MM.1S (cell line): Measurements from ENCODE around the gene RAB20.

ENCODE experiments used
- DNase-seq: peaks from one replicate; pipeline ENCODE4 v3.0.0-alpha.2; 2015
- H2AFZ ChIP-seq: fragments of 300-600 bp; sonication (generic); 2 replicates; pipeline ENCODE4 v1.6.0; 2016; ENCODE audit warnings: antibody characterized with exemption, low read length
- H3F3A ChIP-seq: fragments of 300-600 bp; sonication (generic); 2 replicates; pipeline ENCODE4 v1.6.1; 2016; ENCODE audit warnings: mild to moderate bottlenecking, antibody characterized with exemption, low read length, moderate library complexity, mixed read lengths; ENCODE audit not compliant: insufficient read depth
- H3K27ac ChIP-seq: fragments of 300-600 bp; sonication (generic); 2 replicates; pipeline ENCODE4 v1.5.1; 2016; ENCODE audit warnings: mild to moderate bottlenecking, low read length
- H3K27me3 ChIP-seq: fragments of 300-600 bp; sonication (generic); replicated peaks from 2 replicates; pipeline ENCODE4 v1.6.0; 2016; ENCODE audit warnings: low read length; ENCODE audit not compliant: insufficient read depth
- H3K36me3 ChIP-seq: fragments of 300-600 bp; sonication (generic); replicated peaks from 2 replicates; pipeline ENCODE4 v1.6.1; 2016; ENCODE audit warnings: mild to moderate bottlenecking, low read length, mixed read lengths; ENCODE audit not compliant: insufficient read depth
- H3K4me1 ChIP-seq: fragments of 300-600 bp; sonication (generic); 2 replicates; pipeline ENCODE4 v1.6.1; 2016; ENCODE audit warnings: low read length, mixed read lengths
- H3K4me2 ChIP-seq: fragments of 300-600 bp; sonication (generic); 2 replicates; pipeline ENCODE4 v1.6.0; 2016; ENCODE audit warnings: low read depth, low read length
- H3K4me3 ChIP-seq: fragments of 300-600 bp; sonication (generic); 2 replicates; pipeline ENCODE4 v1.5.1; 2016; ENCODE audit warnings: low read length, mixed read lengths
- H3K79me2 ChIP-seq: fragments of 300-600 bp; sonication (generic); 2 replicates; pipeline ENCODE4 v1.6.1; 2016; ENCODE audit warnings: mixed run types, low read length, mixed read lengths
- H3K9ac ChIP-seq: fragments of 300-600 bp; sonication (generic); 2 replicates; pipeline ENCODE4 v1.6.1; 2016; ENCODE audit warnings: low read length, mixed read lengths
- H3K9me2 ChIP-seq: fragments of 300-600 bp; sonication (generic); replicated peaks from 2 replicates; pipeline ENCODE4 v1.6.1; 2016; ENCODE audit warnings: mild to moderate bottlenecking, low read length, mixed read lengths; ENCODE audit not compliant: insufficient read depth
- H3K9me3 ChIP-seq: fragments of 300-600 bp; sonication (generic); replicated peaks from 2 replicates; pipeline ENCODE4 v1.6.1; 2016; ENCODE audit warnings: mild to moderate bottlenecking, low read length, mixed read lengths; ENCODE audit not compliant: insufficient read depth
- H4K20me1 ChIP-seq: fragments of 300-600 bp; sonication (generic); 2 replicates; pipeline ENCODE4 v1.6.1; 2016; ENCODE audit warnings: mild to moderate bottlenecking, low read length, moderate library complexity, mixed read lengths; ENCODE audit not compliant: insufficient read depth
- EZH2 ChIP-seq: fragments of 300-600 bp; sonication (generic); optimal IDR thresholded peaks from 2 replicates; pipeline ENCODE3; 2017; ENCODE audit warnings: low read depth, mild to moderate bottlenecking, antibody characterized with exemption, low read length, mixed read lengths
- EZH2phosphoT487 ChIP-seq: fragments of 300-600 bp; sonication (generic); IDR thresholded peaks from 2 replicates; pipeline ENCODE4 v1.6.1; 2018; ENCODE audit warnings: antibody characterized with exemption, low read length
- TF ChIP-seq, protein P1 (sequence below): fragments of 300-600 bp; sonication (generic); IDR thresholded peaks from 2 replicates; pipeline ENCODE4 v1.5.1; 2016; ENCODE audit warnings: antibody characterized with exemption, low read length, mixed read lengths

Gene RAB20

DNA sequence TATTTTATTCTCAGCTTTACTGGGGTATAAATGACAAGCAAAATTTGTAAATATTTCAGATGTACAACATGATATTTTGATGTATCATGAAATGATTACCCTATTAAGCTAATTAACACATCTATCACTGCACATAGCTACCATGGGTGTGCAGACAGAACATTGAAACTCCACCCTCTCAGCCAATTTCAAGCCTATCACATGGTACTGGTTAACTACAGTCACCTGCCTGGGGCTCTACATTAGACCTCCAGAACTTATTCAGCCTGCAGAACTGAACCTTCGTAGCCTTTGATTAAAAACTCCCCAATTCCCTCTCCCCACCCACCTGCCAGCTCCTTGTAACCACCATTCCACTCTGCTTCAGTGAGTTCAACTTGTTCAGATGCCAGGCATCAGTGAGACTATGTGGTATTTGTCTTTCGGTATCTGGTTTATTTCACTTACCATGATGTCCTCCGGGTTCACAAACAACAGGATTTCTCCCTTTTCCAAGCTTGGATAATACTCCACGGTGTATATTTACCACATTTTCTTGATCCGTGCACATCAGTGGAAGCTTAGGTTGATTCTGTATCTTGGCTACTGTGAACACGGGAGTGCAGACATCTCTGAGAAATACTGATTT is 19.2 kb downstream of the RAB20 start:
- Histone ChIP-seq H3K4me1 (no peaks in the 10 kb centered on the region), H3K27me3 (no peaks in the 10 kb centered on the region), H4K20me1 (no peaks in the 10 kb centered on the region), H3K9me2 (no peaks in the 10 kb centered on the region), H3K9me3 (no peaks in the 10 kb centered on the region), H3K79me2 (no peaks in the 10 kb centered on the region), H3K36me3 (no peaks in the 10 kb centered on the region), H3K27ac (no peak overlapping the region), H3K4me2 (no peak overlapping the region), H3K9ac (no peak overlapping the region), H3K4me3 (no peak overlapping the region), H2AFZ (no peak overlapping the region), H3F3A (no peaks in the 10 kb centered on the region)
- TF ChIP-seq, protein P1, sequence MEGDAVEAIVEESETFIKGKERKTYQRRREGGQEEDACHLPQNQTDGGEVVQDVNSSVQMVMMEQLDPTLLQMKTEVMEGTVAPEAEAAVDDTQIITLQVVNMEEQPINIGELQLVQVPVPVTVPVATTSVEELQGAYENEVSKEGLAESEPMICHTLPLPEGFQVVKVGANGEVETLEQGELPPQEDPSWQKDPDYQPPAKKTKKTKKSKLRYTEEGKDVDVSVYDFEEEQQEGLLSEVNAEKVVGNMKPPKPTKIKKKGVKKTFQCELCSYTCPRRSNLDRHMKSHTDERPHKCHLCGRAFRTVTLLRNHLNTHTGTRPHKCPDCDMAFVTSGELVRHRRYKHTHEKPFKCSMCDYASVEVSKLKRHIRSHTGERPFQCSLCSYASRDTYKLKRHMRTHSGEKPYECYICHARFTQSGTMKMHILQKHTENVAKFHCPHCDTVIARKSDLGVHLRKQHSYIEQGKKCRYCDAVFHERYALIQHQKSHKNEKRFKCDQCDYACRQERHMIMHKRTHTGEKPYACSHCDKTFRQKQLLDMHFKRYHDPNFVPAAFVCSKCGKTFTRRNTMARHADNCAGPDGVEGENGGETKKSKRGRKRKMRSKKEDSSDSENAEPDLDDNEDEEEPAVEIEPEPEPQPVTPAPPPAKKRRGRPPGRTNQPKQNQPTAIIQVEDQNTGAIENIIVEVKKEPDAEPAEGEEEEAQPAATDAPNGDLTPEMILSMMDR: no peak
- TF ChIP-seq EZH2phosphoT487 (no peak), EZH2 (no peak)
- no peak for DNase-seq

DNA sequence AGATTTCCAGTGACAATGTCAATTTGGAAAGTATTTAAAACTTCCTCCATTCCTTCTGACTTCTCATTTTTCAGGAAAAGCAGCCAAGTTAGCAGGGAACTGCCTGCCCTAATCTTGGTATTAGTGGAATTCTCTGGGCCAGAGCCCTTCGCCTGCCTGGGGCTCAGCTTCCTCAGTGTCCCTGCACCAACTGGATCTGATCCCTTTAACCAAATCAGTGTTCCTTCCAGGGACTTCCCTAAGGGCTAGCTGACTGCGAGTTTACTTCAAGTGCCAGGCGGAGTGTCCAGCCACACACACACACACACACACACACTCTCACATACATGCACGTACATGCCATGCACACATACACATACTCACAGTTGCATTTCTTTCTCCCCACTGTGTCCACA is 20.0 kb downstream of the RAB20 start:
- H3K4me1 ChIP-seq: no peaks in the 10 kb centered on the region
- H3K36me3 ChIP-seq: no peaks in the 10 kb centered on the region
- DNase-seq: no peak
- TF ChIP-seq, protein P1: no peak
- TF ChIP-seq EZH2 (no peak), EZH2phosphoT487 (no peak)
- no peak overlapping the region for H3K4me2 ChIP-seq
- H3F3A ChIP-seq: no peaks in the 10 kb centered on the region
- no peaks in the 10 kb centered on the region for H3K79me2 ChIP-seq
- H3K9ac ChIP-seq: no peak overlapping the region
- no peak overlapping the region for H2AFZ ChIP-seq
- H4K20me1 ChIP-seq: no peaks in the 10 kb centered on the region
- H3K27me3 ChIP-seq: no peaks in the 10 kb centered on the region
- no peak overlapping the region for H3K4me3 ChIP-seq
- H3K9me3 ChIP-seq: no peaks in the 10 kb centered on the region
- H3K27ac ChIP-seq: no peak overlapping the region
- no peaks in the 10 kb centered on the region for H3K9me2 ChIP-seq

DNA sequence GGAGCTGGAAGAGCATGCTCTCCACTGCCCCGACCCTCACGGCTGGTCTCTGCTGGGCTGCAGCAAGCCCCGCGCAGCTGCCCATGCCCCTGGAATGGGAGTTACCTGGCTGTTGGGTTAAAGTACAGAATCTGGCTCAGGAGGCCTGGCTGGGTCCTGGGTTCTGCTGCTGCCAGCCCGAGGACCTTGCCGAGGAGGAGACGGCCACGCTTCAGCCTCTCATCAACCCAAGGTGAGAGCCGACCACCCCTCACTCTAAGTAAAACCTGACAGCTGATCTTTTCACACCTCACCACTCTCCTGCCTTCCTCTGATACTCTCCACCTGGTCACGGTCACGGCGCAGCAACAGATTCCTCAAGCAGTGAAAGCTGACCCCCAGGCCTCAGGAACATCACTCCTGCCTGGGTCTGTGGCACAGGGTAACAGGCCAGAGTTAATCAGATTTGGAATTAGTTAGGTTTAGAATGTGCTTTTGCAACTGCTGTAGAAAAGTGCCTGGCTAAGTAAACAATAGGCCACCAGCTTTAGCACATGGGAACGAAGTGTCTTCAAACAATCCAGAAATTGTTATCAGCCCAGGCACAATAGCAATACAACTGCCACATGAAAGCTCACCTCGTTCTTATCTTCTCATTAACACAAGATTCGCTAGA is 20.5 kb downstream of the RAB20 start:
- no peak overlapping the region for H3K4me3 ChIP-seq
- DNase-seq: no peak
- no peak overlapping the region for H2AFZ ChIP-seq
- H3K9ac ChIP-seq: no peak overlapping the region
- no peaks in the 10 kb centered on the region for H3F3A ChIP-seq
- no peak overlapping the region for H3K27ac ChIP-seq
- H3K27me3 ChIP-seq: no peaks in the 10 kb centered on the region
- no peaks in the 10 kb centered on the region for H3K4me1 ChIP-seq
- H4K20me1 ChIP-seq: no peaks in the 10 kb centered on the region
- H3K9me2 ChIP-seq: no peaks in the 10 kb centered on the region
- no peaks in the 10 kb centered on the region for H3K36me3 ChIP-seq
- no peaks in the 10 kb centered on the region for H3K79me2 ChIP-seq
- no peak overlapping the region for H3K4me2 ChIP-seq
- TF ChIP-seq, protein P1: no peak
- TF ChIP-seq EZH2phosphoT487 (no peak), EZH2 (no peak)
- H3K9me3 ChIP-seq: no peaks in the 10 kb centered on the region
